Fibroblast of skin of abdomen (primary cell): ENCODE data around the gene COQ2.
"Not testable (repeated sequence)": the region's sequence is repeated elsewhere in the genome, so short reads cannot be mapped to it uniquely, and the experiment has no call there.

Experiments
- DNase-seq: peaks from one replicate; pipeline ENCODE4 v3.0.0-alpha.2; 2013

Gene COQ2

GRCh38 chr4:83283181-83283580 is 1.4 kb downstream of the COQ2 start:
- DNase-seq, result no peak

- peak; percentile 63 for DNase-seq
Measured at GRCh38 chr4:83282049-83282535, 2.5 kb downstream of the COQ2 start.

DNA sequence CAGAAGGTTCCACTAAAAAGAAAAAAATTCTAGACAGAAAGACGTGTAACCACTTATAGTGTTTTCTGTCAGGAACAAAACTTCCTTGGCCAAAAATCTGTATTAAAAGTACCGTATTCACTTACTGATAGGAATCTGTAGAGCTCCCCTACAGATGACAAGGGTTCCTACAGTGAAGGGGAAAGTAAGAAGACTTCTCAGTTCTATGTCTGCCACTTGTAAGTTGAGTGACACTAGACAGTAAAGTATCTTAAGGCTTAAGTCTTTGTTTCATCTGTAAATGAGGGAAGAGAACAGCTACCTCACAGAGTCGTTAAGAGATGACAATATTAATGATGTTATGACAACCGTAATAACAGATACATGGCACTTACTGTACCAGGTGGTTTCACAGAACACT is 3.3 kb downstream of the COQ2 start:
- DNase-seq, result no peak

DNA sequence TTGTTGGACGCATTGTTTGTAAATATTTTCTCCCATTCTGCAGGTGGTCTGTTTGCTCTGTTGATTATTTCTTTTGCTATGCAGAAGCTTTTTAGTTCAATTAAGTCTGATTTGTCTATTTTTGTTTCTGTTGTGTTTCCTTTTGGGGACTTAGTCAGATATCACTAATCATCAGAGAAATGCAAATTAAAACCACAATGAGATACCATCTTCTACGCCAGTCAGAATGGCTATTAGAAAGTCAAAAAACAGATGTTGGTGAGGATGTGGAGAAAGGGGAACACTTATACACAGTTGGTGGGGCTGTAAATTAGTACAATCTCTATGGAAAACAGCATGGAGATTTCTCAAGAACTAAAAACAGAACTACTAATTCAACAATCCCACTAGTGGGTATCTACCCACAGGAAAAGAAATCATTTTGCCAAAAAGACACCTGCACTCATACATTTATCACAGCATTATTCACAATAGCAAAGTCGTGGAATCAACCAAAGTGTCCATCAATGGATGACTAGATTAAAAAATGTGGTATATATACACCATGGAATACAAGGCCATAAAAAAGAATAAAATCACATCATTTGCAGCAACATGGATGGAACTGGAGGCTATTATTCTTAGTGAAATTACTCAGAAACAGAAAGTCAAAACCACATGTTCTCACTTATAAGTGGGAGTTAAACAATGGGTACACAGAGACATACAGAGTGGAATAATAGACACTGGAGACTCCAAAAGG is 8.1 kb downstream of the COQ2 start:
- DNase-seq, result no peak

DNA sequence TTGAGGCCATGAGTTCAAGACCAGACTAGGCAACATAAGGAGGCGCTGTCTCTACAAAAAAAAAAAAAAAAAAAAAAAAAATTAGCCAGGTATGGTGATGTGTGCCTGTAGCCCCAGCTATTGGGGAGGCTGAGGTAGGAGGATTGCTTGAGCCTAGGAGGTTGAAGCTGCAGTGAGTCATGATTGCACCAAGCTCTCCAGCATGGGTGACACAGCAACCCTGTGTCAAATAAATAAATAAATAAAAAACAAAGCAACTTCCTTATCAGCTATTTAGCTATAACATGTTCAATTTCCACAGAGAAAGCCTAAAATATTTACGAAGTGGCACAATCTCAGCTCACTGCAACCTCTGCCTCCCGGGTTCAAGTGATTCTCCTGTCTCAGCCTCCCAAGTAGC is 10.7 kb downstream of the COQ2 start:
- DNase-seq, result not testable (repeated sequence)

- no peak for DNase-seq
Measured at GRCh38 chr4:83272900-83273299, 11.7 kb downstream of the COQ2 start.

DNA sequence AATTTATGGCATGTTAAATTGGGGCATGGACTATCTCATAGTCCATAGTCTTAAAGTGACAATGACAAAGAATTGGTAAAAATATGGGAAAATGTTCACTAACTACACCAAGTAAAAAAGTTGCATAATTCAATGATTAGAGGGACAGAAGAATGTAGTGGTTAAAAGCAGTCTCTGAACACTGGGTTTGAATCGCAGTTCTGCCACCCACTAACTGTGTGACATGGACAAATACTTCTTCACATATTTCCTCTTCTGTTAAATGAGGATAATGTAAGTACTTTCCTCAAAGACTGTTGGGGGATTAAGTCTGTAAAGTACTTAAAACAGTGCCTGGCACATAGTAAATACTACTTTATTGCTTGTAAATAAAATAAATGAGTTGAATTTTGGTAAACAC is 15.3 kb downstream of the COQ2 start:
- DNase-seq, result no peak

DNA sequence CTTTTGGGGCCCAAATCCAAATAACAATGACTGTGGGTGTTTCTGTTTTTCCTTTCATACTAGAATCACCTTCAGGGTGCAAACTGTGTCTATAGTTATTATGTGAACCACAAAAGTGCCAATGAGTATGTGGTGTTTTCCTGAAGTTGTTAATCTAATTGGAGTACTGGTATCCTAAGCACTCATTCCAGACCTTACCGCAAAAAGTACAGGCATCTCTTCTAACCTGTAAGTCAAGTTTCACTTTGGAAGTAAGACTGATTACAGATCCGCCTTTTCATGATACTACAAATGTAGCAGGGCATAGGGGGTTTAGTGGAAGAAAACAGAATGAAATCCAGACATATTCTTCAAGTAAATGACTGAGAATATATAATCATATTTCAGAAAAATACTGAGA is 16.1 kb downstream of the COQ2 start:
- no peak for DNase-seq

- DNase-seq, result no peak
Measured at GRCh38 chr4:83267830-83268475, 16.6 kb downstream of the COQ2 start.

DNA sequence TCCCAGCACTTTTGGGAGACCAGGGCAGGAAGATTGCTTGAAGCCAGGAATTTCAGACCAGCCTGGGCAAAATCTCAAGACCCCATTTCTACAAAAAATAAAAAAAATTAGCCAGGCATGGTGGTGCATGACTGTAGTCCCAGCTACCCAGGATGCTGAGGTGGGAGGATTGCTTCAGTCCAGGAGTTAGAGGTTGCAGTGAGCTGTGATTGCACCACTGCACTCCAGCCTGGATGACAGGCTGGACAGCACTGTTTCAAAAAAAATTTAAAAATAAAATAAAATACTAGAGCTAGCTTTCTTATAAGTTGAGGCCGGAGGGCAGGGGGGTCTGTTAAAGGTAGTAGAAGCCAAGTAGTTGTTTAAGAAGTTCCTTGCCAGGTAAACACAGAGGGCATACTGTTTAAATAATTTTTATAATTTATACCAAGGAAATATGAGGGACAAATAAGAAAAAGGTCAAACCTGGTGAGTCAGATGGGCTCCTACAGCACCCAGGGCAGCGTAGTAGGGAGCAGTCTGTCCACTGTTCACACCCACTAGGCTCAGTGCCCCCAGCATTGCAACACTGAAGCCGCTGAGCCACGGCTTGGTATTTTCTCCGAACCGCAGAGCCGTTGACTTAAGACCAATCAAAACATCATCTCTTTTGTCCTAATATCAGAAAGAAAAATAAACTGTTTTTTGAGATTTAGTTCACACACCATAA is 17.3 kb downstream of the COQ2 start:
- no peak for DNase-seq

DNA sequence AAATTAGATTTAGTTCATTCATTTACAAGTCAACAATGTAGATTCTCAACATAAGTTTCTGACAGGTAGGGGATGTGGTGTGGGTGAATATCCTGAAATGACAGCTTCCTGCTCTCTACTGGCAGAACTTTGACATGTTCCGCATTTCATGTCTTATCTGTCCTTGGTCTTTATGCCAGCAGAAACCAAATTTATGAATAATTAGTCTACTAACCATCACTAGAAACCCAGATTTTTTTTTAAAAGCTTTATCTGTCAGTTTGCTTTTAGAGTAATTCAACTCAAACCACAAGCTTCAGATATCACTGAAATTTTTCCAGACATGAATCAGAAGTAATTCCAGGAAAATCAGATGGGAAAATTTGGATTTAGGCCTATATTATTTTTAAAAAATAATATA is 17.9 kb downstream of the COQ2 start:
- no peak for DNase-seq

DNA sequence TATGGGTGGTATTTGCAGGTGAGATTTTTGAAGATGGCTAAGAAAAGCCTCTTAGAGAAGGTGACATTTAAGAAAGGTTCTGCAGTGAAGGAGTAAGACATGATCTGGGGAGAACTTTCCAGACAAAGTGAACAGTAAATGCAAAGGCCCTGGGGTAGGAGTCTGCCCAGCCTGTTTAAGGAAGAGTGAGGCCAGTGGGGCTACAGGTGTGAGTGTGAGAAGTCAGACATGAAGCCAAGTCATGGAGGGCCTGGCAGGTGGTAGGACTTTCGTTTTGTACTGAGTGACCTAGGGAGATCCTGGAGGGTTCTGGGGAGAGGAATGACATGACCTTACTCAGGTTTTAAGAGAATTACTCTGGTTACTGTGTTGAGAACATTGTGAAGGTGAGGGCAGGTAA is 21.5 kb downstream of the COQ2 start:
- DNase-seq, result no peak

DNA sequence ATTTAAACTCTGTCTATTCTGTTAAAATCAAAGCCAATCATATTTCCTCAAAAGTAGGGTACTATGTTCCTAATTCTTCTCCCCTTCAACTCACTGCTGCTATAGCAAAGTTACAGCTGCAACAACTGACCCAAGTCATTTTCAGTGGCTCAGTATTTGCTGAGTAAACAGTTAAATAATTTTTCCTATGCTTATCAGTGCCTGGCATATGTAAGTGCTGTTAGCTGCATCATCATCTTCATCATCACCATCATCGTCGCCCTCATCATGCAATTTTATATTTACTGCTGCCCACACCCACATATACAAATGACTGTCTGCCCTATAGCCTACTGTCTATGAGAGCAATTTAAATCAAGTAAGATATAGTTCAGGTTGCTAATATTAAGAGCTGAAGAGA is 21.9 kb downstream of the COQ2 start:
- DNase-seq, result no peak

DNA sequence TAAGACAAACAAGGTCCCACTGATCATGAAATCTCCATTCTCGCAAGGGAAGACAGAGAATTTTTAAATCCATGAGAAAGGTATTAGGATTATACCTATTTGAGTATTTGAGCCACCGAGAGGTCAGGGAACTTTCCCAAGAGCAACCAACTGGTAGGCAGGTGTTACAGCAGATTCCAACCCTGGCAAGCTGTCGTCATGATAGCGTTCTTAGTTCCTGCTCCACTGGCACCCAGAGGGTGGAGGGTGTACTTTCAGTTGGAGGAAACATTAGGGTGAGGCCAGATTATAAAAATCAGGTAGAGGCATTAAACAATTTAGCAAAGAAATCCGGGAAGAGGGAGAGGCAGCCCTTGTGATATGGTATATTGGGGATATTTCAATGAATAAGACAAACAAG is 23.3 kb downstream of the COQ2 start:
- no peak for DNase-seq

- DNase-seq, result no peak
Measured at GRCh38 chr4:83259586-83259985, 25.0 kb downstream of the COQ2 start.

GRCh38 chr4:83258461-83258860 is 26.1 kb downstream of the COQ2 start:
- no peak for DNase-seq

GRCh38 chr4:83257811-83258210 is 26.8 kb downstream of the COQ2 start:
- DNase-seq, result no peak

DNA sequence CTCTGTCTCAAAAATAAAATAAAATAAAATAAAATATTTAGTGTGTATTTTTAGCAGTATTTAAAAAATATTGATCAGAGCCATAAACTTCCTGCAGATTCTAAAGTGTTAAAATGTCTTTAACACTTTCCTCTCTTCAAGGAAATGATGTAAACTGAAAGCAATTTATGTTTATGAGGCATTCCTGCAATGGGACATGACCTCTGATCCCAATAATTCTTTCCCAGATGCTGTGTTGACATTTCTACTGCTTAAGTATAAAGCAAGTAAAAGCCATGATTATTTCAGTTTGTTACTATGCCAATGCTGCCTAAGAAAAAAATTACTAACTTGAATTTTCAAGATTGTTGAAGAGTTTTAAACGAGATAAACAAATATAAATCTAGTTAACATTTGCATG is 29.0 kb downstream of the COQ2 start:
- peak; percentile 92 for DNase-seq

- peak; percentile 68 for DNase-seq
Measured at GRCh38 chr4:83252782-83253405, 31.7 kb downstream of the COQ2 start.

DNA sequence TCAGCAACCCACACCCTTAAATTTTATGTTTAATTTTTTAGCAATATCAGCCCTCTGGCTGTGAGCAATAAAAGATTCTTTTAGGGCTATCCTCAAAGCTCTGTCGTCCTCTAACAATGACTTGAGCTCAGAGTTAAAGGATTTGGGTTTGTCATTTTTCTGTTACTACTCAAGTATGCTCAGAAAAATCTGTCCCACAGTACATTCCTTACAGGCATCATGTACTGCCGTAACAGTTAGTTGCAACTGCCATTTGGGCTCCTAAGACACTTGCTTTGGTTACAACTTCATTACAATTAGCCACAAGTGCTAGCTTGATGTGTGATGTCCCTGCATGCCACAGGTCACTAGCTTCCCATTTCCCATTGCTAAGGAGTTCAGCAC is 33.2 kb downstream of the COQ2 start:
- DNase-seq, result peak; percentile 33

- peak; percentile 70 for DNase-seq
Measured at GRCh38 chr4:83250687-83251446, 33.7 kb downstream of the COQ2 start.

DNA sequence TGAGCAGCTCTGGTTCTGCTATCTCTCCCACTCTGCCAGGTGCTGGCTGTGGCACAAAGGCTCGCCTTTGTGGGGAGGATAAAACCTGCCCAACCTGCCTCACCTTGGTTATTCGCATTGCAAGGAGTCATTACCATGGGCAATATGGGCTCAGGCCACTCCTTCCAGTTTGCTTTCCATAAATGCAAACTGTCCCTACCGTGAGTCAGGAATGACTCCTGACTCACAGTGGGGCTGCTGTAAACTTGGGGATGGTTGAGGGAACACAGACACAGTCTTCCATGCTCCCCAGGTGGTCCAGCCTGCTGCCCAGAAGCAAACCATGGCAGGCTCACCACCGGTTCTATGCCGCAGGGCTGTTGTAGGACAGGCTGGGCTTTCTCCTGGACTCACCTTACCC is 36.1 kb downstream of the COQ2 start:
- no peak for DNase-seq
